Cardiac septum (tissue), 1 donor: ENCODE measurements around the gene KRTAP5-3. TPM values are rescaled to one million over a fixed set of nuclear protein-coding genes. Genes with fewer than 3 reads are reported as not detected.
"Not testable (repeated sequence)": the region's sequence is repeated elsewhere in the genome, so short reads cannot be mapped to it uniquely, and the experiment has no call there.

Source experiments
- DNase-seq: peaks from one replicate; pipeline ENCODE4 v3.0.0-alpha.2; 2020; ENCODE audit warnings: low spot score
- intact Hi-C: fragments of 100-400 bp; cut with DNase I; formaldehyde crosslinking; loops from one replicate; pipeline ENCODE4 v1.14.0; 2022
- total RNA-seq: library from RNA; stranded (reverse); fragmentation: NEBNext Ultra II Directional; extraction: Animal tissue kit (Norgen Biotek cat#: 25700); gene quantifications from one replicate; pipeline ENCODE4 v1.2.1, GENCODE V29; 2021
- donor health status: DM: no; HTN: no; CAD: no.

KRTAP5-3 gene
- total RNA-seq, 1 donor from 2014 or later = not detected

DNA sequence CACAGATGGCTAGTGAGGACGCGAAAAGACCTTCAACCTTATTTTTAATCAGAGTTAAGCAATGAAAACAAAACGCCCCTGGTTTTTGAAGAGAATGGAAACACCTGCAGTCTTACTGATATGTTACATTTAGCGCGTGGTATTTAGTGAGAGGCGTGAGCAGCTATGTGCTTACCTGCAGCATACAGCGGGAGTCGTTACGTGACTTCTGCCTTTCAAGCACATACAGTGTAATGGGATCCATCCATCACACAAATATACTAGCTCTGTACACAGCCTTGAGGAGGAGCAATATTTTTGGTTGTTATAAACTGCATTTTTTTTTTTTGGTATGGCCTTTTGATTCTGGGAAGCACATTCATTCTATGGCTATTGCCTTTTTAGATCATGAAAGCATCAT lies 15.6 kb downstream of the KRTAP5-3 start:
- intact Hi-C loops = no loop called here
- DNase-seq = no peak

DNA sequence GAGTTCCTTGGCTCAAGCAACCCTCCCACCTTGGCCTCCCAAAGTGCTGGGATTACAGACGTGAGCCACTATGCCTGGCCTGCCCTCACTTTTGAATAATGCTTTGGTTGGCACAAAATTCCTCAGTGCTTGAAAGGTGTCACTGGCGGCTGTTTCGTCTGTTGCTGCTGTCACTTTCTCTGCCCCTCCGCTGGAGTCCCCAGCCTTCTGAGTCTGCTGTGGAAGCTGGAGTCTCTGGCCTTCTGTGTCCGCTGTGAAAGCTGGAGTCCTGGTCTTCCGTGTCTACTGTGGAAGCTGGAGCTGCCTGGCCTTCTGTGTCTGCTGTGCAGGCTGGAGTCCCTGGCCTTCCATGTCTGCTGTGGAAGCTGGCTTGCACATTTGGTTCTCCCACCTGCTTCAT lies 18.3 kb downstream of the KRTAP5-3 start:
- intact Hi-C loops = no loop called here
- no peak for DNase-seq

- DNase-seq, intact Hi-C loops: not testable (repeated sequence)
Observed at GRCh38 chr11:1589191-1589963, 18.9 kb downstream of the KRTAP5-3 start.

GRCh38 chr11:1586699-1587098 lies 21.6 kb downstream of the KRTAP5-3 start:
- intact Hi-C loops = no loop called here
- no peak for DNase-seq

DNA sequence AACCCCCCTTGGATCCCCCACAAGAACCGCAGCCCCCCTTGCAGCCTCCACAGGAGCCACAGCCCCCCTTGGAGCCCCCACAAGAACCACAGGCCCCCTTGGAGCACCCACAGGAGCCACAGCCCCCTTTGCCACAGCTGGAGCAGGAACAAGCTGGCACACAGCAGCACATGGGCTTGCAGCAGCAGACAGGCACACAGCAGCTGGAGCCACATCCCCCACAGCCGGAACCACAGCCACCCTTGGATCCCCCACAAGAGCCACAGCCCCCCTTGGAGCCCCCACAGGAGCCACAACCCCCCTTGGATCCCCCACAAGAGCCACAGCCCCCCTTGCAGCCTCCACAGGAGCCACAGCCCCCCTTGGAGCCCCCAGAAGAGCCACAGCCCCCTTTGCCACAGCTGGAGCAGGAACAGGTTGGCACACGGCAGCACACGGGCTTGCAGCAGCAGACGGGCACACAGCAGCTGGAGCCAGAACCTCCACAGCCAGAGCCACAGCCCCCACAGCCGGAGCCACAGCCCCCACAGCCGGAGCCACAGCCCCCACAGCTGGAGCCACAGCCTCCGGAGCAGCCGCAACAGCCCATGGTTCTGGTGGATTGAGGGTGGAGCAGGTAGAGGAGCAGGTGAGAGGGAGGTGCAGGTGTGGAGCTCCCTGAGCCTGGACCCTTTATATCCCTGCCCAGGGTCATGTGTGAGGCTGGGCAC lies 23.4 kb downstream of the KRTAP5-3 start, which contains the start of gene KRTAP5-1:
Gene KRTAP5-1 (minus strand): TSS at position 623 of the 710 bp plus-strand sequence. CDS start 34 bp downstream, at position 589.
- intact Hi-C loops = not testable (repeated sequence)

DNA sequence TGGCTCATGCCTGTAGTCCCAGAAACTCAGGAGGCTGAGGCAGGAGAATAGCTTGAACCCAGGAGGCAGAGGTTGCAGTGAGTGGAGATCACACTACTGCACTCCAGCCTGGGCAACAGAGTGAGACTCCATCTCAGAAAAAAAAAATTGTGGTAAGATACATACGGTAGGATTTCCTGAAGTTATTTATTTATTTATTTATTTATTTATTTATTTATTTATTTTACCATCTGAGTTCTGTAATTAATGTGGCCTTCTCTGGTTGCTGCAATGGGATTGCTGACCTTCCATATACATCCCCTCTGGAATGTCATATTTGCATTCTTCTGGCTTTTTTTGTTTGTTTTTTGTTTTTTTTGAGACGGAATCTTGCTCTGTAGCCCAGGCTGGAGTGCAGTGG lies 25.4 kb downstream of the KRTAP5-3 start:
- intact Hi-C loops, DNase-seq: not testable (repeated sequence)

More for the DNA sequence above, 23.4 kb downstream of the KRTAP5-3 start, which contains the start of gene KRTAP5-1:
- not testable (repeated sequence) for DNase-seq

- intact Hi-C loops = no loop called here
- DNase-seq = no peak
Observed at GRCh38 chr11:1581976-1582375, 26.3 kb downstream of the KRTAP5-3 start.

- intact Hi-C loops = no loop called here
- no peak for DNase-seq
Observed at GRCh38 chr11:1576825-1577224, 31.4 kb downstream of the KRTAP5-3 start.

- DNase-seq, intact Hi-C loops: not testable (repeated sequence)
Observed at GRCh38 chr11:1575756-1576155, 32.5 kb downstream of the KRTAP5-3 start.

- intact Hi-C loops = loop anchor here (1.0 to 5.0 kb wide), 2 partner anchors 29 to 38 kb away; no protein-coding TSS in a partner anchor
Observed at GRCh38 chr11:1574933-1575242, 33.4 kb downstream of the KRTAP5-3 start.

DNA sequence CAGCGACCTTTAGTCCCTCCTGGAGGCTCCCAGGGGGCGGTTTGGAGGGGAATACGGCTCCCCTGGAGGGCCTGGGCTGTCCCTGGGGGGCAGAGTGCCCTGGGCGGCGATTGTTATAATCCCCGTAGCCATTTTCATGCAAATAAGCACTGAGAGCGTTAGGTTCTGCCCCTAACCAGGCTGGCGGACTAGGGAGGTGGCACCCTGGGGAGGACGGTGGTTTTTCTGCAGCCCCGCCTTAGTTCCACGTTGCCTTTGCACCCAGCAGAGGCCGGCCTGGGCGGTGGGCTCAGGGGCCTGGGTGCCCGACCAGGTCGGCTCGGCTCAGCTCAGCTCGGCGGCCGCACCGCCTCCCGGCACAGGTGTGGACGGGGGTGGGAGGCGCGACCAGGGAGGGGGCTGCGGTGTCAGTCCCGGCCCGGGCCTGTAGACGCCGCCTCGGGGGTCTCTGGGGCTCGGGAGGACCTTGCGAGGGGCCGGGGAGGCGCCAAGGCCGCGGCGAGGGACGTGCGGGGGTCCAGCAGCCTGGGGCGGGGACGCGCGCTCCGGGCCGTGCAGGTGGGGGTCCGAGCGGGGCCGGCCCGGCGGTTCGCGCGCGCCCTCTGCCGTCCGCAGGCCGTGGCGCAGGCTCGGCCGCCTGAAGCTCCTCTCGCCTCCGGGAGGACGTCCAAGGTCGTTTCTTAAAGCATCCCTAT lies 33.9 kb downstream of the KRTAP5-3 start:
- no peak for DNase-seq
- intact Hi-C loops = loop anchor here (1.0 to 5.0 kb wide), 2 partner anchors 28 to 37 kb away; no protein-coding TSS in a partner anchor

More at GRCh38 chr11:1574933-1575242, 33.4 kb downstream of the KRTAP5-3 start:
- no peak for DNase-seq

- intact Hi-C loops = loop anchor here (1.0 to 5.0 kb wide), 2 partner anchors 28 to 37 kb away; no protein-coding TSS in a partner anchor
- no peak for DNase-seq
Observed at GRCh38 chr11:1573903-1574237, 34.4 kb downstream of the KRTAP5-3 start.

- intact Hi-C loops = loop anchor here (5.0 kb wide), 1 partner anchor 36 kb away; no protein-coding TSS in a partner anchor
- no peak for DNase-seq
Observed at GRCh38 chr11:1573077-1573902, 35.0 kb downstream of the KRTAP5-3 start.

- intact Hi-C loops = loop anchor here (5.0 kb wide), 1 partner anchor 35 kb away; no protein-coding TSS in a partner anchor
- peak; percentile 95 for DNase-seq
Observed at GRCh38 chr11:1572197-1573076, 35.8 kb downstream of the KRTAP5-3 start, which contains the start of gene DUSP8. Gene DUSP8, minus strand, starts transcription at chr11:1572271. Its CDS starts 6,445 bp downstream, at chr11:1565826.

DNA sequence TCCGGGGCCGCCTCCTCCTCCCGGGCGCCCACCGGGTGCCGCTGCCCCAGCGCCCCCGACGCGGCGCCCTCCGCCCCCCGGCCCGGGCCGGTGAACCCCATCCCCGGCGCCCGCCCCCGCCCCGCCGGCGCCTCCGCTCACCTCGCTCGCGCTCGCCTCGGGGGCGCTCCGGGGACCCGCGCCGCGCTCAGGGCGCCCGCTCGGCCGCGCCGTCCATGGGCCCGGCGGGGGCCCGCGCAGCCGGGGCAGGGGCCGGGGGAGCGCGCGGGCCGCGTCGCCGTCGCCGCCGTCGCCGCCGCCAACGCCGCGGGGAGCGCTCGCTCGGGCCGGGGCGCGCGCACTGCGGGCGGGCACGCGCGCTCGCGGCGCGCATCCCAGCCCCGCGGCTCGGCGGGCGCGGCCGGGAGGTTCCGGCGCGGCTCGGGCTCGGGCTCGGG lies 36.5 kb downstream of the KRTAP5-3 start:
- intact Hi-C loops = loop anchor here (5.0 kb wide), 1 partner anchor 34 kb away; no protein-coding TSS in a partner anchor
- DNase-seq = no peak

- DNase-seq = no peak
- intact Hi-C loops = loop anchor here (5.0 kb wide), 1 partner anchor 34 kb away; no protein-coding TSS in a partner anchor
Observed at GRCh38 chr11:1570896-1571759, 37.1 kb downstream of the KRTAP5-3 start.

- intact Hi-C loops = loop anchor here (5.0 kb wide), 1 partner anchor 33 kb away; no protein-coding TSS in a partner anchor
- no peak for DNase-seq
Observed at GRCh38 chr11:1570531-1570895, 37.8 kb downstream of the KRTAP5-3 start.
